Ascending aorta (tissue), 2 donors: Measurements from ENCODE around the gene RBM5. TPM values are rescaled to one million over a fixed set of nuclear protein-coding genes. Genes with fewer than 3 reads are reported as not detected.

Source experiments
- DNase-seq, 2 donors: peaks; one replicate each; pipeline ENCODE4 v3.0.0-alpha.2; 2019; ENCODE audit warnings: low spot score in 2 of 2
- H3K27ac ChIP-seq, 2 donors: fragments of 200-600 bp; sonication (generic); one replicate each; pipeline ENCODE4 v1.5.1; 2016 to 2017; ENCODE audit warnings: mild to moderate bottlenecking in 1 of 2
- H3K27me3 ChIP-seq: fragments of 200-600 bp; sonication (generic); one replicate; pipeline ENCODE4 v1.5.1; 2017
- H3K36me3 ChIP-seq, 2 donors: fragments of 200-600 bp; sonication (generic); one replicate each; pipeline ENCODE4 v1.5.1; 2016
- H3K4me1 ChIP-seq, 2 donors: fragments of 200-600 bp; sonication (generic); one replicate each; pipeline ENCODE4 v1.5.1; 2016 to 2017; ENCODE audit warnings: mild to moderate bottlenecking in 1 of 2
- H3K4me3 ChIP-seq, 2 donors: fragments of 200-600 bp; sonication (generic); one replicate each; pipeline ENCODE4 v1.5.1; 2016 to 2017; ENCODE audit warnings: mild to moderate bottlenecking in 1 of 2
- H3K9me3 ChIP-seq, 2 donors: fragments of 200-600 bp; sonication (generic); one replicate each; pipeline ENCODE4 v1.5.1; 2016
- intact Hi-C: fragments of 100-400 bp; cut with DNase I; formaldehyde crosslinking; loops from one replicate; pipeline ENCODE4 v1.15.1; 2023
- total RNA-seq: library from RNA; depleted of rRNA; stranded (reverse); fragments of >200 nt; gene quantifications from one replicate; pipeline ENCODE4 v1.1.0, GENCODE V29; 2016
- TF ChIP-seq, protein P1 (sequence below), 3 experiments: fragments of 200-600 bp in 2 of 3; fragments of 450-650 bp in 1 of 3; sonication (generic) in 2 of 3; IDR thresholded peaks; one replicate each; pipeline ENCODE4 v1.5.1; 2016 to 2019; ENCODE audit warnings: antibody characterized with exemption in 3 of 3, mild to moderate bottlenecking in 1 of 3, moderate library complexity in 1 of 3

RBM5 gene
- total RNA-seq, 1 donor from 2014 or later = 105 TPM

DNA sequence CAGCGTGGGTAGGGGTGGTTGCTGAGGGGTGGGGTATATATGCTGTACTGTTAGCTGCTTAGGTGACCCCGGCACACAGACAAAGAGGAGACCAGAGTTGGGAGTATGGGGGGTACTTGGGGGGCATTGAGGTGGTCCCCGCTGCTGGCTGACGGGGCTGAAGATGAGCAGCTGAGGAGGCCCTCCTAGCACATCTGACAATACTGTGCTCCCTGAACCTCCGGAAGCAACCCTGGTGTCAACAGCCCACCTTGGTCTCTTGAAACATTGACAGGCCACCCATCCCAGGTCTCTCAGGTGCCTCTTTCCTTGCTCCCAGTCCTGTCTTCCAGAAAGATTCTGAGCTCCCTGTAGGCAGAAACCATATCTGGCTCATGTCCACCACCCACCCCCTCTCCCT, 47.2 kb downstream of the RBM5 start:
- TF ChIP-seq, protein P1, sequence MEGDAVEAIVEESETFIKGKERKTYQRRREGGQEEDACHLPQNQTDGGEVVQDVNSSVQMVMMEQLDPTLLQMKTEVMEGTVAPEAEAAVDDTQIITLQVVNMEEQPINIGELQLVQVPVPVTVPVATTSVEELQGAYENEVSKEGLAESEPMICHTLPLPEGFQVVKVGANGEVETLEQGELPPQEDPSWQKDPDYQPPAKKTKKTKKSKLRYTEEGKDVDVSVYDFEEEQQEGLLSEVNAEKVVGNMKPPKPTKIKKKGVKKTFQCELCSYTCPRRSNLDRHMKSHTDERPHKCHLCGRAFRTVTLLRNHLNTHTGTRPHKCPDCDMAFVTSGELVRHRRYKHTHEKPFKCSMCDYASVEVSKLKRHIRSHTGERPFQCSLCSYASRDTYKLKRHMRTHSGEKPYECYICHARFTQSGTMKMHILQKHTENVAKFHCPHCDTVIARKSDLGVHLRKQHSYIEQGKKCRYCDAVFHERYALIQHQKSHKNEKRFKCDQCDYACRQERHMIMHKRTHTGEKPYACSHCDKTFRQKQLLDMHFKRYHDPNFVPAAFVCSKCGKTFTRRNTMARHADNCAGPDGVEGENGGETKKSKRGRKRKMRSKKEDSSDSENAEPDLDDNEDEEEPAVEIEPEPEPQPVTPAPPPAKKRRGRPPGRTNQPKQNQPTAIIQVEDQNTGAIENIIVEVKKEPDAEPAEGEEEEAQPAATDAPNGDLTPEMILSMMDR (IDR thresholded peaks at IDR 0.05) = no peak
- H3K9me3 ChIP-seq = no peaks in the 10 kb centered on the region
- no peaks in the 10 kb centered on the region for H3K36me3 ChIP-seq
- no peaks in the 10 kb centered on the region for H3K27me3 ChIP-seq
- no peak for DNase-seq
- no peak overlapping the region for H3K27ac ChIP-seq
- H3K4me1 ChIP-seq = no peaks in the 10 kb centered on the region
- intact Hi-C loops = no loop called here
- H3K4me3 ChIP-seq = no peak overlapping the region

DNA sequence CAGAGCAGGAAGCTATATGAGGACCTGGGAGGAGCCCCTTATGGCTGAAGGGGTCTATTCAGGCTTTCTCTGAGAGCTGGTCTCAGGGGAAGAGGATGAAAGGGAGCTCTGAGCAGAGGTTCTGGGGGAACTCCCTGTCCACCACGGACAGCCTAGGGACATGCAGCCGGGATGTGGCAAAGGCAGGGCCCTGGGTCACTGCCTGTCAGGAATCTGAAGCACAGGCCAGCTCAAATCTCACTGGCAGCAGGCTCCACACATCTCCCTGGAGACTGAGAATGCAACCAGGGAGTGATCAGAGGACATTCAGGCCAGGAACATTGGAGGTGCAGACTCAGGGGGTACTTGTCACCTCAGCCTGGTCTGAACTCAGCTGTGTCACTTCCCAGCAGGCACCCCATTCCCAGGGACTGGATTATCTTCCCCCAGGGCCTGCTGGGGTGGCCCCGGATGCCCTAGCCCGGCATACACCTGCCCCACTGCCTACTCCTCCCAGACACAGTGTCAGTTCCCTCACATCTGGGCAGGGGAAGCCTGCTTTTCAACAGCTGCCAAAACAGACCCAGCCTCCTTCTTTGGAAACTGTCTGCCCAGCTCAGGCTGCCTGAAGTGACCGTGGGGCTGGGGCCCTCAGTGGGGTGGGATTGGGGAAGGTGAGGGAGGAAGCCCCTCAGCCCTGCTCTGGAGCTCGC, 48.1 kb downstream of the RBM5 start:
- no peak for DNase-seq
- Histone ChIP-seq H3K27me3 (no peaks in the 10 kb centered on the region), H3K4me1 (no peaks in the 10 kb centered on the region), H3K9me3 (no peaks in the 10 kb centered on the region), H3K27ac (no peak overlapping the region), H3K4me3 (no peak overlapping the region), H3K36me3 (no peaks in the 10 kb centered on the region)
- intact Hi-C loops = no loop called here
- TF ChIP-seq, protein P1 (IDR thresholded peaks at IDR 0.05) = no peak

DNA sequence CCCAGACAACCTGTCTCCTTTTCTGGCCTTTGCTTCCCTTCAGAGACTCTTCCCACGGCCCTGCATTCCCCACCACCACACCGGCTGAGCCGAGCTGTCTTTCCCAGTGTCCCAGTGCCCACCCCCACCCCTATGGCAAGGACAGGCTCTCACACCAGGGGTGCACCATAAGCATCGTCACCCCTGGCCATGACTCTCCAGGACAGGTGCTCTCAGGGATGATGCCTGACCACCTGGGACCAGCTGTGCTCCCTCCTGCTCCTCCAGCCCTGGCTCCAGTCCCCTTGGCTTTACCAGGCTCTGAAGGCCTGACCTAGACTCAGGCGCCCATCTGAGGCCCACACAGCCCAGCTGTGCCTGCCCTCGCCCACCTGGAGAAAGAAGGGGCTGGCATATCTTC, 48.8 kb downstream of the RBM5 start:
- no peaks in the 10 kb centered on the region for H3K4me1 ChIP-seq
- TF ChIP-seq, protein P1 (IDR thresholded peaks at IDR 0.05) = no peak
- no peak overlapping the region for H3K4me3 ChIP-seq
- H3K27ac ChIP-seq = no peak overlapping the region
- no peaks in the 10 kb centered on the region for H3K27me3 ChIP-seq
- no peaks in the 10 kb centered on the region for H3K9me3 ChIP-seq
- no peak for DNase-seq
- no peaks in the 10 kb centered on the region for H3K36me3 ChIP-seq
- intact Hi-C loops = no loop called here

DNA sequence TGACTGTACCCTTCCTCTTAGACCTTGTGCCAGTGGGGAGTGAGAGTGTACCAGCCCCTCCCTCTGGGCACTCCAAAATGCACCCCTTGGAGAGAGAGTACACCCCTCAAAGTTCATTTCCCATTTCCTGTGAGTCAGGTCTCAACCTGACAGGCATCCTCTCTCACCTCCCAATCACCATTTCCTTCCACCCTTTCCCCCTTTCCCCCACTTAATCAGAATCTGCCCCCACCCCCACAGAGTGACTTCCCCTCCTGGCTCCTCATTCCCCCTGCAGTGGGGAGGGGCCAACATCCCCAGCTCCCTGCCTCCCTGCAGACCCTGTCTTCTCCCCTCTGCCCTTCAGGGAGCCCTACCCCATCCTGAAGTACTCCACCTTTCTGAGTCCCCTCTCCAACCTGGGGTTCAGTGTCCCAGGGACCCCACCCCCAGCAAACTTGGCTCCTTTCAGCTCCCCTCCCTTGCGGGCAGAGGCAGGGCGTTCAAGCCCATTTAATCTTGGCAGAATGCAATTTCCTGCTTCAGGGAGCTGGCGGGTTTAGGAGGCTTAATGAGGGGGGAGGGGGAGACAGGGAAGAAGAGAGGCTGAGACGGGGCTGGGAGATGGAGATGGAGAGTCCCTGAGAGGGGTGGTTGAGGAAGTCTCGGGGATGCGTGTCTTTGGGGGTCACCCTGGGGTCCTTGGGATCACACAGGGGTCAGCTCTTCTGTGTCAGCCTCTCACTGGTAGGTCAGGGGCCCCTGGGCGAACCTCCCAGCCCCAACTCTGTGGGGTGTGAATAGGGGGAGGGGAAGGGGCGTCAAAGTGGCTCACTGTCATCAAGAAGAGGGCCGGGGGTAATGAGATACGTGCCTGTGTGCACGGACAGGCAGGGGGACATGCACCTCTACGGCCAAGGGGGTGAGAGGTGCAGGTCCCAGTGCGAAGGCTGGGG, 49.8 kb downstream of the RBM5 start:
- intact Hi-C loops = no loop called here
- DNase-seq = no peak
- no peaks in the 10 kb centered on the region for H3K9me3 ChIP-seq
- no peak overlapping the region for H3K4me3 ChIP-seq
- no peak overlapping the region for H3K27ac ChIP-seq
- TF ChIP-seq, protein P1 (IDR thresholded peaks at IDR 0.05) = no peak
- H3K4me1 ChIP-seq = no peaks in the 10 kb centered on the region
- no peaks in the 10 kb centered on the region for H3K36me3 ChIP-seq
- H3K27me3 ChIP-seq = no peaks in the 10 kb centered on the region

DNA sequence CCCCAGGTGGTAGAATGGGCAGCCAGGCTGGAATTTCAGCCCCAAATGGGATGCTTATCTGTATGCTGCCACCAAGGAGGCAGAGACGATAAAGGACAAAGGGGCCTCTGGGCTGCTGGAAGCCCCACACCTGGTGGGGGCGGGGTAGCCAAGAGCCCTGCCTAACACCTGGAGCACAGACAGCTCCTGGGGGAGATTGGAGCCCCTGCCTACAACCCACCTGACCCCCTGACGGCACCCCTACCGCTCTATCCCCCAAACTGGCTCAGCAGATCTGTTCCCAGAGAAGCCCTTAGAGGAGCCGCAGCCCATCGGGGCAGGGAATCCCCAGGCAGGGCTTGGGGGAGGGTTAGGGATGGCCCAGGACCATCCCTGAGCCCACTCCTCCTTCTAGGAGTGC, 50.6 kb downstream of the RBM5 start:
- Histone ChIP-seq H3K4me1 (no peaks in the 10 kb centered on the region), H3K36me3 (no peaks in the 10 kb centered on the region)

More for the DNA sequence above, 50.6 kb downstream of the RBM5 start:
- no peaks in the 10 kb centered on the region for H3K27me3 ChIP-seq
- DNase-seq = no peak
- H3K27ac ChIP-seq = no peak overlapping the region
- no peaks in the 10 kb centered on the region for H3K9me3 ChIP-seq
- intact Hi-C loops = no loop called here
- TF ChIP-seq, protein P1 (IDR thresholded peaks at IDR 0.05) = no peak
- no peak overlapping the region for H3K4me3 ChIP-seq
